Prostate gland (tissue), 2 donors: ENCODE data around the gene PRKG2. TPM values are rescaled to one million over a fixed set of nuclear protein-coding genes. Genes with fewer than 3 reads are reported as not detected.
A peak's percentile ranks its signal among the peaks of the same experiment; 100 is the strongest.

ENCODE experiments used
- DNase-seq: peaks from one replicate; pipeline ENCODE4 v3.0.0-alpha.2; 2019; ENCODE audit warnings: low spot score
- H3K27ac ChIP-seq, 2 donors: fragments of 200-600 bp; sonication (generic); 2 replicates each; pipeline ENCODE4 v1.5.1; 2017 to 2019
- H3K27me3 ChIP-seq: fragments of 200-600 bp; sonication (generic); replicated peaks from 2 replicates; pipeline ENCODE4 v1.5.1; 2019; ENCODE audit not compliant: insufficient read depth
- H3K36me3 ChIP-seq, 2 donors: fragments of 200-600 bp; sonication (generic); 1 replicate in 1 of 2; 2 replicates in 1 of 2; pipeline versions ENCODE4 v1.5.1 to v1.8.1; 2017 to 2019
- H3K4me1 ChIP-seq: fragments of 200-600 bp; sonication (generic); replicated peaks from 2 replicates; pipeline ENCODE4 v1.5.1; 2019
- H3K4me3 ChIP-seq, 2 donors: fragments of 200-600 bp; sonication (generic); 2 replicates each; pipeline ENCODE4 v1.5.1; 2017 to 2019
- H3K9me3 ChIP-seq: fragments of 200-600 bp; sonication (generic); 2 replicates; pipeline ENCODE4 v1.5.1; 2017
- POLR2A ChIP-seq: fragments of 450-650 bp; IDR thresholded peaks from one replicate; pipeline ENCODE4 v1.6.1; 2016; ENCODE audit warnings: antibody characterized with exemption, mild to moderate bottlenecking
- POLR2AphosphoS5 ChIP-seq: sonication (generic); formaldehyde crosslinking; IDR thresholded peaks from one replicate; pipeline ENCODE4 v1.6.1; 2017; ENCODE audit warnings: antibody characterized with exemption
- WGBS: methylation state at CpG from one replicate; pipeline ENCODE4 v1.1.5; 2018; 5-methylcytosine and 5-hydroxymethylcytosine counted together
- intact Hi-C: fragments of 100-400 bp; cut with DNase I; formaldehyde crosslinking; loops from one replicate; pipeline ENCODE4 v1.14.2; 2022
- total RNA-seq, 2 donors: library from RNA; depleted of rRNA; stranded (reverse); fragments of >200 nt; gene quantifications; one replicate each; pipeline ENCODE4 v1.1.0, GENCODE V29; 2016
- TF ChIP-seq, protein P1 (sequence below), 4 experiments: fragments of 200-600 bp in 2 of 4; fragments of 450-650 bp in 2 of 4; sonication (generic) in 2 of 4; IDR thresholded peaks; 1 replicate in 3 of 4; 2 replicates in 1 of 4; pipeline ENCODE4 v1.5.1; 2016 to 2019; ENCODE audit warnings: antibody characterized with exemption in 4 of 4, mild to moderate bottlenecking in 2 of 4, moderate library complexity in 2 of 4

Gene PRKG2
- total RNA-seq, 2 donors from 2014 or later = 5.2 to 8.2 TPM

DNA sequence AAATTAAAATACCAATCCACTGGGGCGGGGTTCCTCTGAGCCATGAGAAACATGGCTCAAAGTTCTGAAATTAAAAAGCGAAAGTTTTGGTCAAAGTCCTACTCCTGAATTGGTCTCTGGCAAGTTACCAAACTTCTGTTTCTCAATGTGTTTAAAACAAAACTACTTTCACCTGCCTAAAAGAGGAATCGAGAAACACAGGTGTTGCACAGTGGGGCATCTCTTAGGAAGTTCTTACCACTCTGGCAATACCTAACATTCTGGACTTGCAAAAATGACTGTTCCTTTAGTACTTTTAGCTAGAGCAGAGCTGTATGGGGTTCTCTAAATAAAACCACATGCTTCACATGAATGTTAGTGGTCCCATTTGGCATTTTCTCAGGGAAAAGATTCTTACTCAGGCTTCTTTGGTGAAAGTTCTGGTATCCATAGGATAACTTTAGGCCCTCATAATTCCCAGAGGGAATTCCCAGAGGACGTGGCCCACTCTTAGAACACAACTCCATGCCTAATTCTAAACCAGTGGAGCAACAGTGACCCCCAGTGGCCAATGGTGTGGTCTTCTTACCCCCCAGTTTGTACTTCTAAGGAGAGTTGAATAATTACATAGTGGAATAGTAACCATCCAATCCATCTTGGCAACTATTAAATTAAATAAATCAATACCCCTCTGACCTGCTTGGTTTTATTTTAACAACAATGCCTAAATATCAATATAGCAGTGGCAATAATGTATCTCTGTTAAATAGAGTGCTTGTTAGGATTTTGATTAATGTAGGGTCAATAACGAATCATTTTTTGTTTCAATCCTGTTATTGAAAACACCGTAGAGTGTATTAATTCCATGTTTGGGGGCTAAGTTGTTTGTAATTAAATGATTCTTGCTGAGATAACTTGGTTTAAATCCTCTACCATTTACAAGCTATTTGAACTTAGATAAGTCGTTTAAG, 162.6 kb downstream of the PRKG2 start:
- peak; percentile 27 for DNase-seq
- no peak overlapping the region for H3K4me3 ChIP-seq
- H3K4me1 ChIP-seq = no peaks in the 10 kb centered on the region
- TF ChIP-seq POLR2A (no peak), POLR2AphosphoS5 (no peak)
- TF ChIP-seq, protein P1, sequence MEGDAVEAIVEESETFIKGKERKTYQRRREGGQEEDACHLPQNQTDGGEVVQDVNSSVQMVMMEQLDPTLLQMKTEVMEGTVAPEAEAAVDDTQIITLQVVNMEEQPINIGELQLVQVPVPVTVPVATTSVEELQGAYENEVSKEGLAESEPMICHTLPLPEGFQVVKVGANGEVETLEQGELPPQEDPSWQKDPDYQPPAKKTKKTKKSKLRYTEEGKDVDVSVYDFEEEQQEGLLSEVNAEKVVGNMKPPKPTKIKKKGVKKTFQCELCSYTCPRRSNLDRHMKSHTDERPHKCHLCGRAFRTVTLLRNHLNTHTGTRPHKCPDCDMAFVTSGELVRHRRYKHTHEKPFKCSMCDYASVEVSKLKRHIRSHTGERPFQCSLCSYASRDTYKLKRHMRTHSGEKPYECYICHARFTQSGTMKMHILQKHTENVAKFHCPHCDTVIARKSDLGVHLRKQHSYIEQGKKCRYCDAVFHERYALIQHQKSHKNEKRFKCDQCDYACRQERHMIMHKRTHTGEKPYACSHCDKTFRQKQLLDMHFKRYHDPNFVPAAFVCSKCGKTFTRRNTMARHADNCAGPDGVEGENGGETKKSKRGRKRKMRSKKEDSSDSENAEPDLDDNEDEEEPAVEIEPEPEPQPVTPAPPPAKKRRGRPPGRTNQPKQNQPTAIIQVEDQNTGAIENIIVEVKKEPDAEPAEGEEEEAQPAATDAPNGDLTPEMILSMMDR (IDR thresholded peaks at IDR 0.05) = peak in 3 of 4 experiments; percentile 55 to 63 (median 63)
- H3K9me3 ChIP-seq = no peaks in the 10 kb centered on the region
- no peaks in the 10 kb centered on the region for H3K36me3 ChIP-seq
- intact Hi-C loops = no loop called here
- H3K27ac ChIP-seq = no peak overlapping the region
- WGBS = 65% methylated on average over 7 of the region's 7 CpGs
- no peaks in the 10 kb centered on the region for H3K27me3 ChIP-seq

GRCh38 chr4:81049907-81050306, 165.1 kb downstream of the PRKG2 start:
- Histone ChIP-seq H3K27me3 (no peaks in the 10 kb centered on the region), H3K4me3 (no peak overlapping the region), H3K9me3 (no peaks in the 10 kb centered on the region), H3K27ac (no peak overlapping the region), H3K4me1 (no peaks in the 10 kb centered on the region), H3K36me3 (no peaks in the 10 kb centered on the region)
- intact Hi-C loops = no loop called here
- no peak for DNase-seq
- 36% methylated on average over 3 of the region's 3 CpGs for WGBS
- TF ChIP-seq, protein P1 (IDR thresholded peaks at IDR 0.05) = no peak
- TF ChIP-seq POLR2AphosphoS5 (no peak), POLR2A (no peak)

DNA sequence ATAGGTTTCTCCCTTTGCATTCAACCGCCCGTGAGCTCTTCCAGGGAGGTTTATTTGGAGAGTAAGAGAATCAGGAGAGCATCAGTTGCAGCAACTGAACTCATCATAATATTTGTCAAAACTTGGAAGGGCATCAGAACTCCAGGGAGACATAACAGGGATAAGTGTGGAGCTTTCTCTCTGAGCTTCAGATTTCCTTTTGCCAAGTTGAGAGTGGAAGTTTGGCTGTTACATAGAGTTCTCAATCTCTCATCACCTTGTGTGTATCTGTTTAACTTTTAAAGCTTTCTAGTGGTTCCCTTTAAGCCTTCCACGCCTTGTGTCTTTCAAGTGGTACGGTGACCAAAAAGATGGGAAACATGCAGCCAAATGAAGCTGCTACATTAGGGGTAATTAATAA, 165.7 kb downstream of the PRKG2 start:
- H3K4me1 ChIP-seq = no peaks in the 10 kb centered on the region
- H3K4me3 ChIP-seq = no peak overlapping the region
- intact Hi-C loops = no loop called here
- TF ChIP-seq POLR2AphosphoS5 = no peak
- TF ChIP-seq, protein P1 (IDR thresholded peaks at IDR 0.05) = no peak
- TF ChIP-seq POLR2A = no peak
- no peaks in the 10 kb centered on the region for H3K36me3 ChIP-seq
- no peak for DNase-seq
- WGBS = 56% methylated on average over 4 of the region's 4 CpGs
- H3K27me3 ChIP-seq = no peaks in the 10 kb centered on the region
- no peaks in the 10 kb centered on the region for H3K9me3 ChIP-seq
- no peak overlapping the region for H3K27ac ChIP-seq

DNA sequence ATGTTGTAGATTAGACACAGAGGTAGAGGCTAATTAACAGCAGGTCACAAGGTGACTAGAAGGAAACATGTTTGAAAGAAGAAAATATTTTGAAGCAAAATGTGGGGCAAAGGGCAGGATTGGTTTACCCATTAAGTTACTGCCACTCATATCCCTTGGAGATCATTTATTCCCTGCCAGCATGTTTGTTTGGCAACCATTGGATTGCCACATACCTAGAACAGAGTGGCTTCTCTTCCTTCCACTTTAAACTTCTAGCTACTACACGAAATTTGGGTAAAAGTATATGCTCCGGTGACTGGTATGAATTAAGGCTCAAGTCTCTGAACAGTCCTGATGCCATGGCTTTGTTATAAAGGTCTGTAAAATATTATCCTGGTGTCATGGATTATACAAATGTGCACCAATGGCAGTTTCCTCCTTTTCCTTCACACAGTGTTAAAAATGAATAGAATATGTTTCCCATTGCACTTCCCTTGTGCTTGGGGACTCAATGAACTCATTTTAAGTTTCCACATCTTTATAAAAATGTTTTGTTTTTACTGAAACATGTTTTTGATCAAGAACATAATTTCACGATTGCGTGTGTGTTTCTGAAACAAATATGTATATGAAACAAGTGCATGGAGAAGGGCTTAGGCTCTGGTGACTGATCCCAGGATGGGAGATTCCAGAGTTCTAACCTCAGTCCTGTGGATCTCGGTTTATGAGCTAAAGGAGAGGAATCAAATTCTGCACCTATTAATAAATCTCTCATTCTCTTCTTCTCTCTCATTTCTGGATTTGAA, 172.2 kb downstream of the PRKG2 start:
- DNase-seq = no peak
- Histone ChIP-seq H3K4me1 (no peaks in the 10 kb centered on the region), H3K9me3 (no peaks in the 10 kb centered on the region), H3K36me3 (no peaks in the 10 kb centered on the region), H3K27ac (no peak overlapping the region), H3K27me3 (no peaks in the 10 kb centered on the region), H3K4me3 (no peak overlapping the region)
- 78% methylated on average over 5 of the region's 5 CpGs for WGBS
- intact Hi-C loops = loop anchor here (5.0 kb wide), 1 partner anchor 680 kb away; no protein-coding TSS in a partner anchor
- no peak for TF ChIP-seq POLR2A
- TF ChIP-seq, protein P1 (IDR thresholded peaks at IDR 0.05) = no peak
